B cell (primary cell): ENCODE data around the gene NOL4. TPM values are rescaled to one million over a fixed set of nuclear protein-coding genes. Genes with fewer than 3 reads are reported as not detected.
"Not testable (repeated sequence)": the region's sequence is repeated elsewhere in the genome, so short reads cannot be mapped to it uniquely, and the experiment has no call there.

Source experiments
- ATAC-seq: fragments of 200-7000 bp; cut with Tn5 transposase; one replicate; pipeline ENCODE4 v1.10.0; 2021; ENCODE audit warnings: low read depth, mild to moderate bottlenecking, moderate number of reproducible peaks, moderate library complexity
- CTCF ChIA-PET: fragments of 350-600 bp; sonication (Branson Sonifier 250); formaldehyde crosslinking; loops from one replicate; lab custom pipeline; 2021; ENCODE audit warnings: antibody characterized with exemption, inconsistent platforms; lab: Charles Lee
- POLR2A ChIA-PET: fragments of 350-600 bp; sonication (Branson Sonifier 250); formaldehyde crosslinking; loops from one replicate; lab custom pipeline; 2021; ENCODE audit warnings: antibody characterized with exemption; lab: Charles Lee
- DNase-seq: peaks from one replicate; pipeline ENCODE4 v3.0.0; 2013
- H2AFZ ChIP-seq: 2 replicates; pipeline ENCODE4 v1.6.1; 2012; ENCODE audit warnings: mild to moderate bottlenecking, low read depth, low read length; ENCODE audit not compliant: insufficient read depth, poor library complexity, severe bottlenecking
- H3K27ac ChIP-seq, 2 donors: 1 replicate in 1 of 2; 2 replicates in 1 of 2; pipeline ENCODE4 v1.5.1; 2012 to 2013; ENCODE audit warnings: low read length in 2 of 2, mild to moderate bottlenecking in 2 of 2, moderate library complexity in 1 of 2
- H3K27me3 ChIP-seq, 4 experiments: fragments of 200-600 bp in 1 of 4; sonication (generic) in 1 of 4; replicated peaks in 1 of 4; 1 replicate in 2 of 4; 2 replicates in 2 of 4; pipeline versions ENCODE4 v1.6.1 to v1.7.0; 2013 to 2016; ENCODE audit warnings: low read length in 3 of 4, mild to moderate bottlenecking in 2 of 4, mixed read lengths in 1 of 4, moderate library complexity in 1 of 4; ENCODE audit not compliant: insufficient read depth in 4 of 4, control insufficient read depth in 3 of 4; ENCODE audit errors: control extremely low read depth in 1 of 4
- H3K36me3 ChIP-seq, 2 experiments: replicated peaks in 1 of 2; 1 replicate in 1 of 2; 2 replicates in 1 of 2; pipeline versions ENCODE4 v1.6.1 to v1.7.1; 2013; ENCODE audit warnings: low read length in 1 of 2; ENCODE audit not compliant: insufficient read depth in 2 of 2, control insufficient read depth in 1 of 2; ENCODE audit errors: control extremely low read depth in 1 of 2, extremely low read depth in 1 of 2
- H3K4me1 ChIP-seq, 2 donors: fragments of 200-600 bp in 1 of 2; sonication (generic) in 1 of 2; 1 replicate in 1 of 2; 2 replicates in 1 of 2; pipeline versions ENCODE4 v1.5.1 to v1.6.1; 2013 to 2017; ENCODE audit warnings: low read length in 2 of 2; ENCODE audit not compliant: control insufficient read depth in 2 of 2, insufficient read depth in 2 of 2
- H3K4me2 ChIP-seq: replicated peaks from 2 replicates; pipeline ENCODE3; 2012; ENCODE audit warnings: mild to moderate bottlenecking, low read depth, low read length; ENCODE audit not compliant: poor library complexity, severe bottlenecking
- H3K4me3 ChIP-seq, 5 experiments: fragments of 200-600 bp in 1 of 5; sonication (generic) in 1 of 5; 1 replicate in 3 of 5; 2 replicates in 2 of 5; pipeline versions ENCODE4 v1.5.1 to v1.7.0; 2011 to 2016; ENCODE audit warnings: low read length in 4 of 5, mild to moderate bottlenecking in 4 of 5, low read depth in 2 of 5, control low read depth in 1 of 5, moderate library complexity in 1 of 5; ENCODE audit not compliant: insufficient read depth in 1 of 5; ENCODE audit errors: control extremely low read depth in 1 of 5, extremely low read depth in 1 of 5
- H3K79me2 ChIP-seq: fragments of 200-600 bp; sonication (generic); one replicate; pipeline ENCODE4 v1.6.0; 2016; ENCODE audit warnings: low read length; ENCODE audit not compliant: control insufficient read depth, insufficient read depth
- H3K9ac ChIP-seq: fragments of 200-600 bp; sonication (generic); 2 replicates; pipeline ENCODE4 v1.6.1; 2017; ENCODE audit warnings: mild to moderate bottlenecking, low read length, moderate library complexity
- H3K9me3 ChIP-seq, 3 donors: one replicate each; pipeline versions ENCODE4 v1.6.1 to v1.7.1; 2013; ENCODE audit warnings: low read length in 2 of 3; ENCODE audit not compliant: control insufficient read depth in 2 of 3, insufficient read depth in 1 of 3; ENCODE audit errors: control extremely low read depth in 1 of 3
- H4K20me1 ChIP-seq: 2 replicates; pipeline ENCODE4 v1.6.0; 2012; ENCODE audit warnings: mild to moderate bottlenecking, low read length; ENCODE audit not compliant: insufficient read depth, control insufficient read depth, poor library complexity, severe bottlenecking
- H3K27ac Mint-ChIP-seq: one replicate; pipeline ENCODE4 v1.8.0; 2021; ENCODE audit warnings: mixed read lengths
- H3K27me3 Mint-ChIP-seq: one replicate; pipeline ENCODE4 v1.8.0; 2021; ENCODE audit warnings: mixed read lengths
- H3K4me1 Mint-ChIP-seq: one replicate; pipeline ENCODE4 v1.8.0; 2021; ENCODE audit warnings: mixed read lengths
- H3K4me3 Mint-ChIP-seq: one replicate; pipeline ENCODE4 v1.8.0; 2021; ENCODE audit warnings: mixed read lengths
- H3K9me3 Mint-ChIP-seq: one replicate; pipeline ENCODE4 v1.8.0; 2022; ENCODE audit warnings: mixed read lengths; ENCODE audit not compliant: insufficient read depth
- EZH2 ChIP-seq: IDR thresholded peaks from 2 replicates; pipeline ENCODE4 v1.6.1; 2012; ENCODE audit warnings: borderline replicate concordance, low read depth, mild to moderate bottlenecking, moderate library complexity, low read length; ENCODE audit not compliant: insufficient read depth, poor library complexity, severe bottlenecking
- WGBS: methylation state at CpG from one replicate; pipeline ENCODE4 v1.1.5; 2013; ENCODE audit warnings: missing lambda C conversion rate; ENCODE audit not compliant: insufficient coverage; 5-methylcytosine and 5-hydroxymethylcytosine counted together
- intact Hi-C: fragments of 100-400 bp; cut with micrococcal nuclease; formaldehyde crosslinking; loops from one replicate; pipeline ENCODE4 v1.10.0; 2022
- polyA minus RNA-seq: library from RNA; depleted of rRNA, polyadenylated mRNA; stranded (reverse); fragments of >200 nt; gene quantifications from 2 replicates; pipeline ENCODE4 v1.2.3, GENCODE V29; 2012
- polyA plus RNA-seq: library from polyadenylated mRNA; depleted of rRNA; stranded (reverse); fragments of >200 nt; gene quantifications from 2 replicates; pipeline ENCODE4 v1.2.3, GENCODE V29; 2012
- total RNA-seq, 2 donors: library from RNA; stranded (reverse); fragments of 120-200 nt in 1 of 2; gene quantifications; 1 replicate in 1 of 2; 2 replicates in 1 of 2; pipeline versions ENCODE4 v1.2.3 to v1.2.4, GENCODE V29; 2013 to 2022
- TF ChIP-seq, protein P1 (sequence below): fragments of 200-600 bp; IDR thresholded peaks from one replicate; pipeline ENCODE4 v1.8.0; 2022; ENCODE audit warnings: antibody characterized with exemption, mild to moderate bottlenecking

The NOL4 gene, protein sequence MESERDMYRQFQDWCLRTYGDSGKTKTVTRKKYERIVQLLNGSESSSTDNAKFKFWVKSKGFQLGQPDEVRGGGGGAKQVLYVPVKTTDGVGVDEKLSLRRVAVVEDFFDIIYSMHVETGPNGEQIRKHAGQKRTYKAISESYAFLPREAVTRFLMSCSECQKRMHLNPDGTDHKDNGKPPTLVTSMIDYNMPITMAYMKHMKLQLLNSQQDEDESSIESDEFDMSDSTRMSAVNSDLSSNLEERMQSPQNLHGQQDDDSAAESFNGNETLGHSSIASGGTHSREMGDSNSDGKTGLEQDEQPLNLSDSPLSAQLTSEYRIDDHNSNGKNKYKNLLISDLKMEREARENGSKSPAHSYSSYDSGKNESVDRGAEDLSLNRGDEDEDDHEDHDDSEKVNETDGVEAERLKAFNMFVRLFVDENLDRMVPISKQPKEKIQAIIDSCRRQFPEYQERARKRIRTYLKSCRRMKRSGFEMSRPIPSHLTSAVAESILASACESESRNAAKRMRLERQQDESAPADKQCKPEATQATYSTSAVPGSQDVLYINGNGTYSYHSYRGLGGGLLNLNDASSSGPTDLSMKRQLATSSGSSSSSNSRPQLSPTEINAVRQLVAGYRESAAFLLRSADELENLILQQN
- total RNA-seq (not detected in 2 replicates), polyA plus RNA-seq (not detected in 2 replicates), polyA minus RNA-seq (not detected in 2 replicates)
- not detected for total RNA-seq (2013)

DNA sequence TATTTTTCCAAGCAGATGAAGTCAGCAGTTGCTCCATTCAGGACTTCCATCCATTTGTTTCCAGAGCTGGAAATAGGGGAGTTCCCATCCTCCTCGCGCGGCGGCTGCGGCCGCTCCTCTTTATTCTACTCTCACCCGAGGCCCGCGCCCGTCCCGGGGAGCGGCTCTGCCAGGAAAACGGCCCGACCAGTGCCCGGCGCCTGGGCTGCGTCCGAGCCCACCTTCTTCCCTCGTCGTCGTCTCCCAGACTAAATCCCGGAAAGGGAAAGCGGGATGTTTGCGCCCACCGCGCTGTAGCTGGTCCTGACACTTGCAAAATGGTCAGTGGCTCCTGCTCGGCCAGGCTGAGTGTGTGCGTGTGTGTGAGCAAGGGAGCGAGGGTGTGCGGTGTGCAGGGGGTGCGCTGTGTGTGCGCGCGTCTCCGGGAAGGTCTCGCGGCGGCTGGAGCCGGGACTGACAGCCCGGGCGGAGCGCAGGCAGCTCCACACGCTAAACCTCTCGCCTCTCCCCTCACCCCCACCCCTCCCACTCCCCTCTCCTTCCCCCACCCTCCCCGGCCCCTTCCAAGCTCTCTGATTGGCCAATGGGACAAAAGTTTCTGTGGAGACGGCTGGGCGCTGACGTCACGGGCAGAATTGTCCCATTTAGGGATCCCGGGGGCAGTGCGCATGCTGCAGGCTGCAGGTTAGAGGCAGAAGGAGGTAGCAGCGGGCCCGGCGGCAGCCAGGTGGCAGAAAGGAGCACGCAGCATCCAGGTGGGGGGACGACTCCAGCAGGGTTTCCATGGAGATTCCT lies at the start of gene NOL4:
Gene NOL4, minus strand, starts transcription at position 491 of the 795 bp plus-strand sequence. CDS start 1,660 bp downstream, outside the sequence.
- H3K4me3 Mint-ChIP-seq, result no peak within 1 kb of the TSS
- no peak within 1 kb of the TSS for H3K4me2 ChIP-seq

DNA sequence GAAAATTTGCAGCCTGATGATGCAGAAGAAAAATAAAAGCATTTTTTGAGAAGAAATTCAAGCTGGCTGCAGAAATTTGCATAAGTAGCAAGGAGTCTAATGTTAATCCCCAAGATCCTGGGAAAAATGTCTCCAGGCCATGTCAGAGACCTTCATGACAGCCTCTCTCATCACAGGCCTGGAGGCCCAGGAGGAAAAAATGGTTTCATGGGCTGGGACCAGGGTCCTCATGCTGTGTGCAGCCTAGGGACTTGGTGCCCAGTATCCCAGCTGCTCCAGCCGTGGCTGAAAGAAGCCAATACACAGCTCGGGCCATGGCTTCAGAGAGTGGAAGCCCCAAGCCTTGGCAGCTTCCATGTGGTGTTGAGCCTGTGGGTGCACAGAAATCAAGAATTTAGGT lies 41.3 kb upstream of the NOL4 start:
- H3K4me1 Mint-ChIP-seq, H3K4me3 Mint-ChIP-seq, H3K27ac Mint-ChIP-seq, DNase-seq, H3K4me1 ChIP-seq, H3K9me3 ChIP-seq, H3K79me2 ChIP-seq, H2AFZ ChIP-seq, CTCF ChIA-PET, H3K4me2 ChIP-seq, H3K27me3 ChIP-seq, H3K36me3 ChIP-seq, ATAC-seq, H4K20me1 ChIP-seq, intact Hi-C loops, H3K27me3 Mint-ChIP-seq, H3K27ac ChIP-seq, POLR2A ChIA-PET, H3K4me3 ChIP-seq, H3K9ac ChIP-seq: not testable (repeated sequence)
- 78% methylated on average over 2 of the region's 2 CpGs for WGBS
- peaks cover 15% of the 10 kb centered on the region for H3K9me3 Mint-ChIP-seq

More for the DNA sequence above, at the start of gene NOL4:
- H3K79me2 ChIP-seq, result no peaks in the 10 kb centered on the region
- ChIA-PET POLR2A (no interaction called here), CTCF (no interaction called here)
- no peak within 1 kb of the TSS for H3K27ac ChIP-seq
- H3K4me1 ChIP-seq, result no peaks in the 10 kb centered on the region
- intact Hi-C loops, result no loop called here
- H3K27me3 ChIP-seq, result peaks cover 0 to 33% (median 8%) of the 10 kb centered on the region in 4 experiments
- no peak for DNase-seq
- Mint-ChIP-seq H3K27ac (no peak within 1 kb of the TSS), H3K4me1 (peaks cover 3% of the 10 kb centered on the region), H3K9me3 (peaks cover 2% of the 10 kb centered on the region), H3K27me3 (peaks cover 49% of the 10 kb centered on the region)
- no peak within 1 kb of the TSS for H2AFZ ChIP-seq
- peaks cover 0 to 17% (median 0%) of the 10 kb centered on the region in 3 donors for H3K9me3 ChIP-seq
- no peak within 1 kb of the TSS for H3K9ac ChIP-seq
- H3K36me3 ChIP-seq, result no peaks in the 10 kb centered on the region
- H3K4me3 ChIP-seq, result no peak within 1 kb of the TSS
- ATAC-seq, result no peak
- WGBS, result 5% methylated on average over 37 of the region's 56 CpGs
- no peak for TF ChIP-seq EZH2
- TF ChIP-seq, protein P1, sequence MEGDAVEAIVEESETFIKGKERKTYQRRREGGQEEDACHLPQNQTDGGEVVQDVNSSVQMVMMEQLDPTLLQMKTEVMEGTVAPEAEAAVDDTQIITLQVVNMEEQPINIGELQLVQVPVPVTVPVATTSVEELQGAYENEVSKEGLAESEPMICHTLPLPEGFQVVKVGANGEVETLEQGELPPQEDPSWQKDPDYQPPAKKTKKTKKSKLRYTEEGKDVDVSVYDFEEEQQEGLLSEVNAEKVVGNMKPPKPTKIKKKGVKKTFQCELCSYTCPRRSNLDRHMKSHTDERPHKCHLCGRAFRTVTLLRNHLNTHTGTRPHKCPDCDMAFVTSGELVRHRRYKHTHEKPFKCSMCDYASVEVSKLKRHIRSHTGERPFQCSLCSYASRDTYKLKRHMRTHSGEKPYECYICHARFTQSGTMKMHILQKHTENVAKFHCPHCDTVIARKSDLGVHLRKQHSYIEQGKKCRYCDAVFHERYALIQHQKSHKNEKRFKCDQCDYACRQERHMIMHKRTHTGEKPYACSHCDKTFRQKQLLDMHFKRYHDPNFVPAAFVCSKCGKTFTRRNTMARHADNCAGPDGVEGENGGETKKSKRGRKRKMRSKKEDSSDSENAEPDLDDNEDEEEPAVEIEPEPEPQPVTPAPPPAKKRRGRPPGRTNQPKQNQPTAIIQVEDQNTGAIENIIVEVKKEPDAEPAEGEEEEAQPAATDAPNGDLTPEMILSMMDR, result no peak
- H4K20me1 ChIP-seq, result no peaks in the 10 kb centered on the region
